GM23338 (cell line): ENCODE measurements around the gene JMJD1C. TPM values are rescaled to one million over a fixed set of nuclear protein-coding genes. Genes with fewer than 3 reads are reported as not detected.
A peak's percentile ranks its signal among the peaks of the same experiment; 100 is the strongest.

ENCODE experiments used
- ATAC-seq: fragments of 200-7000 bp; cut with Tn5 transposase; 3 replicates; pipeline ENCODE4 v1.9.1; 2020
- DNase-seq: peaks from one replicate; pipeline ENCODE4 v3.0.0-alpha.2; 2015; ENCODE audit warnings: low spot score
- H2AFZ ChIP-seq: fragments of 200-600 bp; sonication (generic); 2 replicates; pipeline ENCODE4 v1.8.0; 2016; ENCODE audit warnings: antibody characterized with exemption, mild to moderate bottlenecking, moderate library complexity
- H3F3A ChIP-seq: fragments of 200-600 bp; sonication (generic); replicated peaks from 2 replicates; pipeline ENCODE4 v1.8.0; 2017; ENCODE audit warnings: antibody characterized with exemption, mixed run types, low read depth
- H3K27ac ChIP-seq: fragments of 200-600 bp; sonication (generic); 2 replicates; pipeline ENCODE4 v1.6.1; 2016; ENCODE audit warnings: low read depth
- H3K27me3 ChIP-seq: fragments of 200-600 bp; sonication (generic); 2 replicates; pipeline ENCODE4 v1.8.0; 2016; ENCODE audit warnings: mild to moderate bottlenecking, mixed run types, moderate library complexity; ENCODE audit not compliant: insufficient read depth
- H3K36me3 ChIP-seq: fragments of 200-600 bp; sonication (generic); 2 replicates; pipeline ENCODE4 v1.8.0; 2016; ENCODE audit warnings: mild to moderate bottlenecking; ENCODE audit not compliant: insufficient read depth
- H3K4me1 ChIP-seq: fragments of 200-600 bp; sonication (generic); 2 replicates; pipeline ENCODE4 v1.8.0; 2016; ENCODE audit warnings: mild to moderate bottlenecking, moderate library complexity; ENCODE audit not compliant: insufficient read depth
- H3K4me2 ChIP-seq: fragments of 200-600 bp; sonication (generic); 2 replicates; pipeline ENCODE4 v1.7.1; 2017; ENCODE audit warnings: mixed run types
- H3K4me3 ChIP-seq: fragments of 200-600 bp; sonication (generic); 2 replicates; pipeline ENCODE4 v1.6.1; 2016; ENCODE audit warnings: mixed run types
- H3K79me2 ChIP-seq: fragments of 200-600 bp; sonication (generic); replicated peaks from 2 replicates; pipeline ENCODE4 v1.8.0; 2017; ENCODE audit warnings: mild to moderate bottlenecking; ENCODE audit not compliant: insufficient read depth
- H3K9me2 ChIP-seq: fragments of 200-600 bp; sonication (generic); 2 replicates; pipeline ENCODE4 v1.8.0; 2017; ENCODE audit not compliant: insufficient read depth
- H4K20me1 ChIP-seq: fragments of 200-600 bp; sonication (generic); replicated peaks from 2 replicates; pipeline ENCODE4 v1.8.0; 2017; ENCODE audit warnings: mild to moderate bottlenecking; ENCODE audit not compliant: insufficient read depth
- H3K27ac Mint-ChIP-seq: 2 replicates; pipeline ENCODE4 v1.8.0; 2020; ENCODE audit warnings: inconsistent platforms, mild to moderate bottlenecking, moderate library complexity, mixed read lengths
- H3K27me3 Mint-ChIP-seq: 3 replicates; pipeline ENCODE4 v1.8.0; 2022; ENCODE audit warnings: low read depth, mild to moderate bottlenecking, moderate library complexity, mixed read lengths, inconsistent platforms; ENCODE audit not compliant: insufficient read depth, poor library complexity
- H3K36me3 Mint-ChIP-seq: 3 replicates; pipeline ENCODE4 v1.8.0; 2021; ENCODE audit warnings: low read depth, mild to moderate bottlenecking, inconsistent platforms, moderate library complexity, mixed read lengths
- H3K4me1 Mint-ChIP-seq: 3 replicates; pipeline ENCODE4 v1.8.0; 2020; ENCODE audit warnings: mild to moderate bottlenecking, inconsistent platforms, mixed read lengths
- H3K4me3 Mint-ChIP-seq: 3 replicates; pipeline ENCODE4 v1.8.0; 2021; ENCODE audit warnings: moderate library complexity, mild to moderate bottlenecking, inconsistent platforms, mixed read lengths
- H3K9me3 Mint-ChIP-seq: 3 replicates; pipeline ENCODE4 v1.8.0; 2020; ENCODE audit warnings: moderate library complexity, mild to moderate bottlenecking, inconsistent platforms, mixed read lengths
- CREB1 ChIP-seq: fragments of 250-450 bp; sonication (Bioruptor Pico); IDR thresholded peaks from 2 replicates; pipeline ENCODE4 v1.5.0; 2020; ENCODE audit warnings: low read depth, mild to moderate bottlenecking, moderate library complexity
- EZH2phosphoT487 ChIP-seq: fragments of 200-600 bp; sonication (generic); IDR thresholded peaks from one replicate; pipeline ENCODE4 v1.8.1; 2018; ENCODE audit warnings: antibody characterized with exemption; ENCODE audit not compliant: unreplicated experiment
- JUNB ChIP-seq: IDR thresholded peaks from one replicate; pipeline ENCODE4 v1.6.1; 2016; ENCODE audit warnings: antibody characterized with exemption; ENCODE audit not compliant: unreplicated experiment
- NANOG ChIP-seq: IDR thresholded peaks from 2 replicates; pipeline ENCODE4 v1.6.1; 2016; ENCODE audit warnings: antibody characterized with exemption, borderline replicate concordance
- POLR2AphosphoS5 ChIP-seq: IDR thresholded peaks from 2 replicates; pipeline ENCODE4 v1.6.1; 2016; ENCODE audit warnings: antibody characterized with exemption, low read depth
- STAT1 ChIP-seq: IDR thresholded peaks from one replicate; pipeline ENCODE4 v1.6.1; 2016; ENCODE audit warnings: antibody characterized with exemption; ENCODE audit not compliant: unreplicated experiment
- ZNF114 ChIP-seq: fragments of 250-450 bp; sonication (Bioruptor Pico); IDR thresholded peaks from 2 replicates; pipeline ENCODE4 v1.5.0; 2020; ENCODE audit warnings: mild to moderate bottlenecking, moderate library complexity
- ZNF331 ChIP-seq: fragments of 250-450 bp; sonication (Bioruptor Pico); IDR thresholded peaks from 2 replicates; pipeline ENCODE4 v1.5.0; 2020; ENCODE audit warnings: low read depth, mild to moderate bottlenecking, moderate library complexity
- polyA plus RNA-seq: library from polyadenylated mRNA; unstranded; fragments of >200 nt; fragmentation: Nextera tagmentation; extraction: Ambion mirVana; gene quantifications from 2 replicates; pipeline ENCODE4 v1.2.1, GENCODE V29; 2016
- total RNA-seq: library from RNA; depleted of rRNA; stranded (reverse); fragments of >200 nt; shearing (Covaris generic); gene quantifications from 2 replicates; pipeline ENCODE4 v1.2.3, GENCODE V29; 2014
- TF ChIP-seq, protein P1 (sequence below), 2 experiments: fragments of 200-600 bp in 1 of 2; sonication (generic) in 1 of 2; conservative IDR thresholded peaks; 2 replicates each; pipeline versions ENCODE4 v1.5.1 to v1.6.1; 2016 to 2017; ENCODE audit warnings: antibody characterized with exemption in 2 of 2, low read depth in 2 of 2, mild to moderate bottlenecking in 2 of 2, moderate library complexity in 1 of 2
- TF ChIP-seq, protein P2 (sequence below): IDR thresholded peaks from 2 replicates; pipeline ENCODE4 v1.6.1; 2016; ENCODE audit warnings: antibody characterized with exemption
- TF ChIP-seq, protein P3 (sequence below): IDR thresholded peaks from one replicate; pipeline ENCODE4 v1.6.1; 2018; ENCODE audit warnings: antibody characterized with exemption; ENCODE audit not compliant: unreplicated experiment

The JMJD1C gene
- total and polyA plus RNA-seq, 2 experiments from 2014 or later: 333 to 435 TPM

DNA sequence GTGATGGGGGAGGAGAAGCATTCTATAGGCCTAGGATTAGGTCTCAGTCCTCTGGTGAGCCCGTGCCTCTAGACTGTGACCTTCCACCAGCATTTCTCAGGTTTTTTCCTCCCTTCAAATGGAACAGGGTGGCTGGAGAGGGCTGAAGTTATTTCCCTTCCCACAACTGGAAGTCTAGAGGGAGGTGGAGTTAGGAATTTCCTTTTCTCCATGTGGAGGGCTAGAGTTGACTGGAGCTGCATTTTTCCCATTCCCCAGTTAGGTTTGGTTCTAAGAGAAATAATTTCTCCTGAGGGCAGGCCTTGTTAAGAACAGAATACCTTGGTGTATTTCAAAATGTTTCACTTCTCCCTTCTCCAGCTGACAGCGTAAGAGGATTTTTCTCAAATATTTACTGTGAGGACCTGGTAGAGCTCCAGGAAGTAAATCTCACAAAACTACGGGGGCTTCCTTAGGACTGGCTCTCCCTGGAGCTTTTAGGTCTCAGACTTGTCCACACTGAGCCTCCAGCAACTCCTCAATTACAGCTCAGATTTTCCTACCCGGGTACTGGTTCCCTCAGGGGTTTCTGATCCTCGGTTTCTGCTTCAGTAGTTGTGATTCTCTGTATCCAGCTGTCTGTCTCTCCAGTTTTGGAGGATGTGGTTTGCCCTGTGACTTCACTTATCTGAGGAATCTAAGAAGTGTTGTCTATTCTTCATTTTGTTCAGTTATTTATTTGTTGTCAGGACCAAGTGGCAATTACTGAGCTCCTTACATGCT lies 49.4 kb upstream of the JMJD1C start:
- no peaks in the 10 kb centered on the region for H4K20me1 ChIP-seq
- Mint-ChIP-seq H3K4me1 (peaks cover 55% of the 10 kb centered on the region), H3K27ac (peak overlapping the region; percentile 97)

DNA sequence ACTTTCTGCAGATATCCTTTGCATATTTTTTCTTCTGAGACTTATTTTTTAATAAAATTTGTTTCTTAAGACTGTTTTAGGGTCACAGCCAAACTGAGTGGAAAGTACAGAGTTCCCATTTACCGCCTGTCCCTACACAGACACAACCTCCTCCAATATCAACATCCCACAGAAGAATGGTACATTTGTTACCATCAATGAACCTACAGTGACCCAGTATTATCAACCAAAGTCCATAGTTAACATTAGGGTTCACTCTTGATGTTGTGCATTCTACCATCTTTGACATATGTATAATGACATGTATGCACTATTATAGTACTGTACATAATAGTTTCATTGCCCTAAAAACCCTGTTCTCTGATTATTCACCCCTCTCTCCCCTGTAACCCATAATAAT lies 40.8 kb upstream of the JMJD1C start:
- no peaks in the 10 kb centered on the region for H3K27me3 Mint-ChIP-seq
- H3K27ac Mint-ChIP-seq: no peak overlapping the region
- H3K4me3 Mint-ChIP-seq: no peak overlapping the region
- Histone ChIP-seq H3K9me2 (no peaks in the 10 kb centered on the region), H3K36me3 (no peaks in the 10 kb centered on the region), H3K79me2 (peaks cover 90% of the 10 kb centered on the region), H3K27ac (no peak overlapping the region), H3F3A (no peaks in the 10 kb centered on the region), H3K4me1 (peaks cover 26% of the 10 kb centered on the region), H3K4me3 (no peak overlapping the region), H2AFZ (no peak overlapping the region), H3K27me3 (no peaks in the 10 kb centered on the region), H4K20me1 (no peaks in the 10 kb centered on the region), H3K4me2 (no peak overlapping the region)
- ATAC-seq (no peak), DNase-seq (no peak)
- no peaks in the 10 kb centered on the region for H3K9me3 Mint-ChIP-seq
- H3K4me1 Mint-ChIP-seq: peaks cover 29% of the 10 kb centered on the region
- H3K36me3 Mint-ChIP-seq: no peaks in the 10 kb centered on the region
- TF ChIP-seq, protein P1, sequence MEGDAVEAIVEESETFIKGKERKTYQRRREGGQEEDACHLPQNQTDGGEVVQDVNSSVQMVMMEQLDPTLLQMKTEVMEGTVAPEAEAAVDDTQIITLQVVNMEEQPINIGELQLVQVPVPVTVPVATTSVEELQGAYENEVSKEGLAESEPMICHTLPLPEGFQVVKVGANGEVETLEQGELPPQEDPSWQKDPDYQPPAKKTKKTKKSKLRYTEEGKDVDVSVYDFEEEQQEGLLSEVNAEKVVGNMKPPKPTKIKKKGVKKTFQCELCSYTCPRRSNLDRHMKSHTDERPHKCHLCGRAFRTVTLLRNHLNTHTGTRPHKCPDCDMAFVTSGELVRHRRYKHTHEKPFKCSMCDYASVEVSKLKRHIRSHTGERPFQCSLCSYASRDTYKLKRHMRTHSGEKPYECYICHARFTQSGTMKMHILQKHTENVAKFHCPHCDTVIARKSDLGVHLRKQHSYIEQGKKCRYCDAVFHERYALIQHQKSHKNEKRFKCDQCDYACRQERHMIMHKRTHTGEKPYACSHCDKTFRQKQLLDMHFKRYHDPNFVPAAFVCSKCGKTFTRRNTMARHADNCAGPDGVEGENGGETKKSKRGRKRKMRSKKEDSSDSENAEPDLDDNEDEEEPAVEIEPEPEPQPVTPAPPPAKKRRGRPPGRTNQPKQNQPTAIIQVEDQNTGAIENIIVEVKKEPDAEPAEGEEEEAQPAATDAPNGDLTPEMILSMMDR (conservative IDR thresholded peaks at IDR 0.05; ENCODE audit: low read depth in 2 of 2): no peak
- TF ChIP-seq, protein P2, sequence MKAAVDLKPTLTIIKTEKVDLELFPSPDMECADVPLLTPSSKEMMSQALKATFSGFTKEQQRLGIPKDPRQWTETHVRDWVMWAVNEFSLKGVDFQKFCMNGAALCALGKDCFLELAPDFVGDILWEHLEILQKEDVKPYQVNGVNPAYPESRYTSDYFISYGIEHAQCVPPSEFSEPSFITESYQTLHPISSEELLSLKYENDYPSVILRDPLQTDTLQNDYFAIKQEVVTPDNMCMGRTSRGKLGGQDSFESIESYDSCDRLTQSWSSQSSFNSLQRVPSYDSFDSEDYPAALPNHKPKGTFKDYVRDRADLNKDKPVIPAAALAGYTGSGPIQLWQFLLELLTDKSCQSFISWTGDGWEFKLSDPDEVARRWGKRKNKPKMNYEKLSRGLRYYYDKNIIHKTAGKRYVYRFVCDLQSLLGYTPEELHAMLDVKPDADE: no peak
- no peak for TF ChIP-seq POLR2AphosphoS5
- TF ChIP-seq JUNB: no peak
- TF ChIP-seq ZNF114 (CRISPR knock-in tag): no peak
- TF ChIP-seq NANOG: no peak
- no peak for TF ChIP-seq CREB1 (CRISPR knock-in tag)
- TF ChIP-seq, protein P3, sequence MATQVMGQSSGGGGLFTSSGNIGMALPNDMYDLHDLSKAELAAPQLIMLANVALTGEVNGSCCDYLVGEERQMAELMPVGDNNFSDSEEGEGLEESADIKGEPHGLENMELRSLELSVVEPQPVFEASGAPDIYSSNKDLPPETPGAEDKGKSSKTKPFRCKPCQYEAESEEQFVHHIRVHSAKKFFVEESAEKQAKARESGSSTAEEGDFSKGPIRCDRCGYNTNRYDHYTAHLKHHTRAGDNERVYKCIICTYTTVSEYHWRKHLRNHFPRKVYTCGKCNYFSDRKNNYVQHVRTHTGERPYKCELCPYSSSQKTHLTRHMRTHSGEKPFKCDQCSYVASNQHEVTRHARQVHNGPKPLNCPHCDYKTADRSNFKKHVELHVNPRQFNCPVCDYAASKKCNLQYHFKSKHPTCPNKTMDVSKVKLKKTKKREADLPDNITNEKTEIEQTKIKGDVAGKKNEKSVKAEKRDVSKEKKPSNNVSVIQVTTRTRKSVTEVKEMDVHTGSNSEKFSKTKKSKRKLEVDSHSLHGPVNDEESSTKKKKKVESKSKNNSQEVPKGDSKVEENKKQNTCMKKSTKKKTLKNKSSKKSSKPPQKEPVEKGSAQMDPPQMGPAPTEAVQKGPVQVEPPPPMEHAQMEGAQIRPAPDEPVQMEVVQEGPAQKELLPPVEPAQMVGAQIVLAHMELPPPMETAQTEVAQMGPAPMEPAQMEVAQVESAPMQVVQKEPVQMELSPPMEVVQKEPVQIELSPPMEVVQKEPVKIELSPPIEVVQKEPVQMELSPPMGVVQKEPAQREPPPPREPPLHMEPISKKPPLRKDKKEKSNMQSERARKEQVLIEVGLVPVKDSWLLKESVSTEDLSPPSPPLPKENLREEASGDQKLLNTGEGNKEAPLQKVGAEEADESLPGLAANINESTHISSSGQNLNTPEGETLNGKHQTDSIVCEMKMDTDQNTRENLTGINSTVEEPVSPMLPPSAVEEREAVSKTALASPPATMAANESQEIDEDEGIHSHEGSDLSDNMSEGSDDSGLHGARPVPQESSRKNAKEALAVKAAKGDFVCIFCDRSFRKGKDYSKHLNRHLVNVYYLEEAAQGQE: no peak
- no peak for TF ChIP-seq EZH2phosphoT487
- no peak for TF ChIP-seq STAT1

More for the DNA sequence above, 49.4 kb upstream of the JMJD1C start:
- TF ChIP-seq ZNF331: no peak
- TF ChIP-seq POLR2AphosphoS5: 0 out of 2 replicates have a peak, but pooled peaks have one; percentile 26
- Histone ChIP-seq H3K27me3 (no peaks in the 10 kb centered on the region), H3F3A (no peaks in the 10 kb centered on the region; the same call in 1 of the 2 replicates), H3K4me3 (peak overlapping the region; percentile 6), H3K79me2 (peaks cover 90% of the 10 kb centered on the region), H2AFZ (no peak overlapping the region), H3K36me3 (no peaks in the 10 kb centered on the region), H3K4me2 (peak overlapping the region; percentile 64), H3K4me1 (peaks cover 62% of the 10 kb centered on the region), H3K27ac (peak overlapping the region; percentile 95), H3K9me2 (no peaks in the 10 kb centered on the region)
- Mint-ChIP-seq H3K9me3 (peaks cover 4% of the 10 kb centered on the region; the same call in 1 of the 3 replicates), H3K4me3 (peak overlapping the region; percentile 53), H3K36me3 (peaks cover 9% of the 10 kb centered on the region; the same call in 2 of the 3 replicates), H3K27me3 (peaks cover 2% of the 10 kb centered on the region)
- DNase-seq (peak; percentile 97), ATAC-seq (peak; percentile 98)
